ENCODE measurements around the gene ST8SIA6. TPM values are rescaled to one million over a fixed set of nuclear protein-coding genes. Genes with fewer than 3 reads are reported as not detected.

ST8SIA6 gene
- total and polyA plus RNA-seq, 9 of the 15 experiments (the other 6 are each of a cell fraction or from before 2014, with no cell fraction given) = 0.69 to 6.7 (median 5.0) TPM

- TF ChIP-seq ATF2 (CRISPR knock-in tag; IDR thresholded peaks at IDR 0.05) (no peak), CTBP1 (IDR thresholded peaks at IDR 0.05; ENCODE audit: borderline replicate concordance) (peak; percentile 67), ETV1 (tag; conservative IDR thresholded peaks at IDR 0.05; ENCODE audit: low read depth) (no peak), FOSL1 (tag; conservative IDR thresholded peaks at IDR 0.05) (peak; percentile 78), HDAC1 (IDR thresholded peaks at IDR 0.05) (no peak; a peak in 1 of 4 replicates), RFX5 (IDR thresholded peaks at IDR 0.05; ENCODE audit: low read depth, low read length) (no peak), NFXL1 (CRISPR knock-in tag; IDR thresholded peaks at IDR 0.05) (no peak), ZNF354B (CRISPR knock-in tag; IDR thresholded peaks at IDR 0.05) (no peak), ELF2 (CRISPR knock-in tag; IDR thresholded peaks at IDR 0.05) (no peak), ZNF140 (CRISPR knock-in tag; IDR thresholded peaks at IDR 0.05) (no peak), NUFIP1 (IDR thresholded peaks at IDR 0.05; ENCODE audit: partially characterized antibody) (no peak), NFIX (CRISPR knock-in tag; IDR thresholded peaks at IDR 0.05; ENCODE audit: low read depth) (no peak), SRF (CRISPR knock-in tag; IDR thresholded peaks at IDR 0.05) (no peak), JUND (IDR thresholded peaks at IDR 0.05; ENCODE audit: borderline replicate concordance, low read depth, low read length) (peak; percentile 51; the same call in 1 of the 2 replicates), JUND (tag; IDR thresholded peaks at IDR 0.05; ENCODE audit: borderline replicate concordance, low read depth, low read length) (peak; percentile 63; the same call in 2 of the 3 replicates), ZFP36 (IDR thresholded peaks at IDR 0.05; ENCODE audit: low read depth, low read length, partially characterized antibody) (no peak), BRD4 (IDR thresholded peaks at IDR 0.05) (no peak), SAFB (IDR thresholded peaks at IDR 0.05; ENCODE audit: borderline replicate concordance, low read depth, low read length) (no peak), YBX1 (IDR thresholded peaks at IDR 0.05) (no peak), DPF2 (IDR thresholded peaks at IDR 0.05) (peak; percentile 50; the same call in 1 of the 2 replicates), ILK (tag; IDR thresholded peaks at IDR 0.05; ENCODE audit: borderline replicate concordance, low read depth) (no peak), LEF1 (IDR thresholded peaks at IDR 0.05) (no peak), ZEB2 (IDR thresholded peaks at IDR 0.05) (0 out of 2 replicates have a peak, but pooled peaks have one; percentile 14), HDAC2 (IDR thresholded peaks at IDR 0.05) (no peak), DACH1 (IDR thresholded peaks at IDR 0.05; ENCODE audit: partially characterized antibody) (no peak), CXXC5 (CRISPR knock-in tag; IDR thresholded peaks at IDR 0.05) (no peak; the same call in 1 of the 2 replicates), HLTF (IDR thresholded peaks at IDR 0.05) (no peak), SFPQ (IDR thresholded peaks at IDR 0.05; ENCODE audit: low read depth, low read length) (no peak)
These were observed 22.5 kb downstream of the ST8SIA6 start (continued) for GRCh38 chr10:17431871-17432311.

Measured in K562 (cell line).